GM21423 (cell line): ENCODE measurements around the gene LIPJ.

Experiments
- ATAC-seq: cut with Tn5 transposase; IDR thresholded peaks from one replicate; pipeline ENCODE4 v1.9.1; 2021; ENCODE audit warnings: mild to moderate bottlenecking, moderate library complexity; ENCODE audit not compliant: unreplicated experiment

LIPJ gene

GRCh38 chr10:88592906-88593305 is 6.3 kb downstream of the LIPJ start:
- ATAC-seq, result no peak

GRCh38 chr10:88594482-88594881 is 7.9 kb downstream of the LIPJ start:
- no peak for ATAC-seq

- ATAC-seq, result peak; percentile 91
Measured at GRCh38 chr10:88598055-88598454, 11.5 kb downstream of the LIPJ start.

- no peak for ATAC-seq
Measured at GRCh38 chr10:88608052-88608732, 21.6 kb downstream of the LIPJ start.

- ATAC-seq, result no peak
Measured at GRCh38 chr10:88608780-88609179, 22.2 kb downstream of the LIPJ start.

- no peak for ATAC-seq
Measured at GRCh38 chr10:88616250-88616977, 29.9 kb downstream of the LIPJ start.

- ATAC-seq, result no peak
Measured at GRCh38 chr10:88617772-88618300, 31.3 kb downstream of the LIPJ start.

- ATAC-seq, result no peak
Measured at GRCh38 chr10:88618496-88618895, 31.9 kb downstream of the LIPJ start.

- no peak for ATAC-seq
Measured at GRCh38 chr10:88620441-88620840, 33.9 kb downstream of the LIPJ start.

GRCh38 chr10:88623835-88624234 is 37.3 kb downstream of the LIPJ start:
- no peak for ATAC-seq

GRCh38 chr10:88624840-88625239 is 38.3 kb downstream of the LIPJ start:
- ATAC-seq, result no peak

- ATAC-seq, result no peak
Measured at GRCh38 chr10:88640186-88640585, 53.6 kb downstream of the LIPJ start.

GRCh38 chr10:88642209-88642608 is 55.6 kb downstream of the LIPJ start:
- ATAC-seq, result no peak

- no peak for ATAC-seq
Measured at GRCh38 chr10:88642963-88643362, 56.4 kb downstream of the LIPJ start.

GRCh38 chr10:88647061-88647615 is 60.6 kb downstream of the LIPJ start:
- no peak for ATAC-seq

- no peak for ATAC-seq
Measured at GRCh38 chr10:88651101-88651551, 64.6 kb downstream of the LIPJ start.

- no peak for ATAC-seq
Measured at GRCh38 chr10:88652616-88653015, 66.1 kb downstream of the LIPJ start.
